Calu3 (cell line): ENCODE results near the gene ARHGAP31. TPM values are rescaled to one million over a fixed set of nuclear protein-coding genes. Genes with fewer than 3 reads are reported as not detected.

Experiments used
- BruUV-seq: library from RNA; stranded (reverse); fragments of 400-500 nt; replicated peaks from 2 replicates; lab custom pipeline; 2021; lab: Mats Ljungman, UMichigan
- CTCF ChIA-PET: fragments of 300-600 bp; sonication (Branson Sonifier 250); formaldehyde crosslinking; loops from one replicate; lab custom pipeline; 2022; ENCODE audit warnings: antibody characterized with exemption; lab: Charles Lee
- DNase-seq: peaks from one replicate; pipeline ENCODE4 v3.0.0; 2022
- H3K27ac Mint-ChIP-seq: one replicate; pipeline ENCODE4 v1.8.0; 2022; ENCODE audit warnings: mixed read lengths; ENCODE audit not compliant: unreplicated experiment
- H3K27me3 Mint-ChIP-seq: one replicate; pipeline ENCODE4 v1.8.0; 2022; ENCODE audit warnings: mixed read lengths; ENCODE audit not compliant: unreplicated experiment
- H3K36me3 Mint-ChIP-seq: one replicate; pipeline ENCODE4 v1.8.0; 2022; ENCODE audit warnings: mild to moderate bottlenecking, moderate library complexity, mixed read lengths; ENCODE audit not compliant: insufficient read depth, unreplicated experiment
- H3K4me1 Mint-ChIP-seq: one replicate; pipeline ENCODE4 v1.8.0; 2022; ENCODE audit warnings: mild to moderate bottlenecking, low read depth, mixed read lengths; ENCODE audit not compliant: unreplicated experiment
- H3K4me3 Mint-ChIP-seq: one replicate; pipeline ENCODE4 v1.8.0; 2022; ENCODE audit warnings: mild to moderate bottlenecking, low read depth, moderate library complexity, mixed read lengths; ENCODE audit not compliant: unreplicated experiment
- H3K9me3 Mint-ChIP-seq: one replicate; pipeline ENCODE4 v1.8.0; 2022; ENCODE audit warnings: low read depth, mixed read lengths; ENCODE audit not compliant: unreplicated experiment
- intact Hi-C: fragments of 100-400 bp; cut with micrococcal nuclease; formaldehyde crosslinking; loops from one replicate; pipeline ENCODE4 v1.10.0; 2022; ENCODE audit not compliant: unreplicated experiment
- total RNA-seq: library from RNA; stranded (reverse); gene quantifications from 2 replicates; pipeline ENCODE4 v1.2.3, GENCODE V29; 2022
- TF ChIP-seq, protein P1 (sequence below): fragments of 200-600 bp; IDR thresholded peaks from one replicate; pipeline ENCODE4 v1.8.0; 2022; ENCODE audit warnings: antibody characterized with exemption; ENCODE audit not compliant: unreplicated experiment

Gene ARHGAP31
- total RNA-seq, 1 experiment from 2014 or later, result 0.52 TPM

DNA sequence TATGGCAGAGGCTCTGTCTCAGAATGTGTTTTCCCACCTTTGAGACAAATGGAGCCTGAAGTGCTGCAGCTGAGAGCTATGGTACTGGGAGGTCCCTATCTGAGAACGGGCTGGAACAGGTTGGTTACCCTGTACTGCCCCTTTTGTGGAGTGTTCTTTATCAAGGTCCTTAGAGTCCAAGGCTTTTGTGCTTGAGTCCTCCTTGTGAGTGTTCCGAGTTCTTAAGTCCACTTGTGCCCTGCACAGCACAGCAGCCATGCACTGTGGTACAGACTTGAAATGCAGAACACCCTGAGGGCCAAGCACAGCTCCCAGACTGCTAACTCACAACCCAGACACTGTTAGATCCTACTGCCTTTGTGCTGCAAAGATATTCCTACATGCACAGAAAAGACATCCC lies 67.8 kb downstream of the ARHGAP31 start:
- Mint-ChIP-seq H3K4me1 (peaks cover 5% of the 10 kb centered on the region), H3K36me3 (no peaks in the 10 kb centered on the region), H3K27ac (no peak overlapping the region), H3K4me3 (no peak overlapping the region), H3K27me3 (peaks cover 17% of the 10 kb centered on the region), H3K9me3 (no peaks in the 10 kb centered on the region)
- TF ChIP-seq, protein P1, sequence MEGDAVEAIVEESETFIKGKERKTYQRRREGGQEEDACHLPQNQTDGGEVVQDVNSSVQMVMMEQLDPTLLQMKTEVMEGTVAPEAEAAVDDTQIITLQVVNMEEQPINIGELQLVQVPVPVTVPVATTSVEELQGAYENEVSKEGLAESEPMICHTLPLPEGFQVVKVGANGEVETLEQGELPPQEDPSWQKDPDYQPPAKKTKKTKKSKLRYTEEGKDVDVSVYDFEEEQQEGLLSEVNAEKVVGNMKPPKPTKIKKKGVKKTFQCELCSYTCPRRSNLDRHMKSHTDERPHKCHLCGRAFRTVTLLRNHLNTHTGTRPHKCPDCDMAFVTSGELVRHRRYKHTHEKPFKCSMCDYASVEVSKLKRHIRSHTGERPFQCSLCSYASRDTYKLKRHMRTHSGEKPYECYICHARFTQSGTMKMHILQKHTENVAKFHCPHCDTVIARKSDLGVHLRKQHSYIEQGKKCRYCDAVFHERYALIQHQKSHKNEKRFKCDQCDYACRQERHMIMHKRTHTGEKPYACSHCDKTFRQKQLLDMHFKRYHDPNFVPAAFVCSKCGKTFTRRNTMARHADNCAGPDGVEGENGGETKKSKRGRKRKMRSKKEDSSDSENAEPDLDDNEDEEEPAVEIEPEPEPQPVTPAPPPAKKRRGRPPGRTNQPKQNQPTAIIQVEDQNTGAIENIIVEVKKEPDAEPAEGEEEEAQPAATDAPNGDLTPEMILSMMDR, result no peak
- no TSS peak for BruUV-seq
- intact Hi-C loops, result no loop called here
- DNase-seq, result no peak
- CTCF ChIA-PET, result no interaction called here

DNA sequence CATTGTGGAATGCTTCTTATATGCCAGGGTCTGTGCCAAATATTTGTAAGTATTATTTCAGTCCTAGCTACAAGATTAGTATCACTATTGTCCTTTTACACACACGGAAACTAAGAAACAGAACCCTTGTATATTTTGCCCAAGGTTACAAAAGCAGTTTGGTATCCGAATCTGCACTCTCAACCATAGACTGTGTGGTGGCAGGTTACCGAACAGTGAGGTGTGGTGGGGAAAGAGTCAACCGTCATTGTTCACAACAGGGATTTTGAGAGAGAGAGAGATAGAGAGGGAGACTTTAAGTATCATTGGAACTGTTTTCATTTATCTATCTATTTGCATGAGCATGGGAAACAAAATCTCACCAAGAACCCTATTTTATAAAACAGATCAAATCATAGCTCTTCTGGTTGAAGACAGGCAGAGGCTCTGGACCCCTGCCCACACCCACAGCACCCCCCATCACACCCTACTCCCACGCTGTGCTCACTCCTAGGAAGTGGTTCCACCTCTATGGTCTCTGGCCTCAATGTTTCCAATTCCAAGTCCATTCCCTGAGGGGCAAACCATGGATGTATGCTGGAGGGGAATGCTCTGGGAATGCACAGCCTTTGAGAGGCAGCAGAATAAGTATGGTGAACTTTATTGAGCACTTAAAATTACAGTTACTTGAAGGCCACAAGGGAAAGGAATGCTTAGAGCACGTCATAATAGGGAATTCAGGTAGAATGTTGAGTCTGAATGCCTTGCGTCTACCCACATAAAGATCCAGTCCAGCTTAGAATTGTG lies 69.0 kb downstream of the ARHGAP31 start:
- no TSS peak for BruUV-seq
- CTCF ChIA-PET, result no interaction called here
- no peak overlapping the region for H3K4me3 Mint-ChIP-seq
- TF ChIP-seq, protein P1, result no peak
- no peaks in the 10 kb centered on the region for H3K9me3 Mint-ChIP-seq
- intact Hi-C loops, result no loop called here
- DNase-seq, result no peak
- no peak overlapping the region for H3K27ac Mint-ChIP-seq
- H3K27me3 Mint-ChIP-seq, result peaks cover 17% of the 10 kb centered on the region
- no peaks in the 10 kb centered on the region for H3K4me1 Mint-ChIP-seq
- no peaks in the 10 kb centered on the region for H3K36me3 Mint-ChIP-seq

DNA sequence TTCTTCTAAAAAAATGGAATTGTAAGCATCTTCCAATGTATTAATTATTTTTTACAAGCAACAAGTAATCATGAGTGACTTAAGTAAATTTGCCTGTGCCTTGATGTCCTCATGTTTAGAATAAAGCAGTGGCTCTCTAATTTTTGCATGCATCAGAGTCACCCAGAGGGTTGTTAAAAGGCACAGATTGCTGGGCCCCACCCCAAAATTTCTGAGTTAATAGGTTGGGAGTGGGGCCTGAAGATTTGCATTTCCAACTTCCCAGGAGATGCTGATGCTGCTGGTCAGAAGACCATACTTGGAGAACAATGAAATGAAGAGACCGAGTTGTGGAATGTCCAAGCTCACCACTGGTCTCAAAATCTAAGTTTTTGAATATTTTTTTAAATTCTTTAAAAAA lies 70.2 kb downstream of the ARHGAP31 start:
- H3K9me3 Mint-ChIP-seq, result no peaks in the 10 kb centered on the region
- DNase-seq, result no peak
- CTCF ChIA-PET, result no interaction called here
- BruUV-seq, result no TSS peak
- H3K4me1 Mint-ChIP-seq, result no peaks in the 10 kb centered on the region
- H3K27me3 Mint-ChIP-seq, result peaks cover 24% of the 10 kb centered on the region
- TF ChIP-seq, protein P1, result no peak
- intact Hi-C loops, result no loop called here
- no peak overlapping the region for H3K4me3 Mint-ChIP-seq
- no peaks in the 10 kb centered on the region for H3K36me3 Mint-ChIP-seq
- no peak overlapping the region for H3K27ac Mint-ChIP-seq

DNA sequence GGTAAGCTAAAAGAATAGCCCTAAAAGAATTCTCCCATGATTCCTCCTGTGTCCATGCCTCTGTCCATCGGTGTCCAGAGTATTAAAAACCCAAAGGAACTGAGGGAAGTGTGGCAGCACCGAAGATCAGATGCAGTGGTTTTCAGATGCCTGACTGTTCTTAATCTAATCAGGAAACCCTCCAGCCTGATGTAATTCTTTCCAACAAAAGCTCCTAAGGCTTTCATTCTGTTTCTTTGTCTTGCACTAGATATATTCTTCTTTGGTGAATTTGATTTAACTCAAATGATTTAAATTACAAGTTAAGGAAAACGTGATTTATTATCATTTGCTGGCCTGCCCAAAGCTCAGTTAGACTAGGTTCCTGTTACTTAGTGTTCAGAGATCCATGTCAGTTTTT lies 71.2 kb downstream of the ARHGAP31 start:
- no peak for DNase-seq
- no peak overlapping the region for H3K4me3 Mint-ChIP-seq
- BruUV-seq, result no TSS peak
- no peaks in the 10 kb centered on the region for H3K36me3 Mint-ChIP-seq
- H3K4me1 Mint-ChIP-seq, result no peaks in the 10 kb centered on the region
- TF ChIP-seq, protein P1, result no peak
- intact Hi-C loops, result no loop called here
- CTCF ChIA-PET, result no interaction called here
- H3K9me3 Mint-ChIP-seq, result no peaks in the 10 kb centered on the region
- H3K27me3 Mint-ChIP-seq, result peaks cover 18% of the 10 kb centered on the region
- no peak overlapping the region for H3K27ac Mint-ChIP-seq
